NCI-H2171 treated with DMSO at 0.1 percent for 48 hours (cell line): ENCODE results near the gene SDK1.

Experiments
- DNase-seq: peaks from one replicate; lab custom pipeline; 2025; lab: John Stamatoyannopoulos, UW

SDK1 gene

DNA sequence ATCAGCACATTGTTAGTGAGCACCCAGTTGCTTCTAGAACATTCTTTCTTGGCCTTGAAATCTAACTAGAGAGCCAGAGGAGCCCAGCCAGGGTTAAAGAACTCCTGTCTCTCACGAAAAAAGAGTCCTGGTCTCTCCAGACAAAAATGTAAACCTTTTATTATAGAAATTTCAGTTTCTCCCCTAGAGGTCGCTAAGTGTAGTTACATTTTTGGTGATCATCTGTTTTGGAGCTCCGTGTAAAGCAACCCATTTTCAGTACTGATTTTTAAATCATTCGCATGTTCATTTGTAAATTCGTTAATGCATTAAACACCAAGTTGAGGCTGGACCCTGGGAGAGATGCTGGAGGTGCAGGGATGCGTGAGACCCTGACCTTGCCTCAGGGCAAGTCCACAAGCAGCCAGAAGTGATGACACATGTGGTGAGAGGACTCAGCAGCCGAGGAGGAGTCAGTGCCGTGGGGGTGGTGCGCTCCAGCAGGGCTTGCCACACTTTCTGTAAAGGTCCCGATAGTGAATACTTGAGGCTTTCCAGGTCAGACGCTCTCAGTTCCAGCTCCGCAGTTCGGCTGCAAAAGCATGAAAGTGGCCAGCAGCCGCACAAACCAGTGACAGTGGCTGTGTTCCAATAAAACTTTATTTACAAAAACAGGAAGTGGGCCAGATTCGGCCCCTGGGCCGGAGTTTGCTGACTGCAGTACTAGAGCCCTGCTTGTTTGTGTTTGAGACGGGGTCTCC, 802.5 kb downstream of the SDK1 start:
- peak; percentile 8 for DNase-seq

DNA sequence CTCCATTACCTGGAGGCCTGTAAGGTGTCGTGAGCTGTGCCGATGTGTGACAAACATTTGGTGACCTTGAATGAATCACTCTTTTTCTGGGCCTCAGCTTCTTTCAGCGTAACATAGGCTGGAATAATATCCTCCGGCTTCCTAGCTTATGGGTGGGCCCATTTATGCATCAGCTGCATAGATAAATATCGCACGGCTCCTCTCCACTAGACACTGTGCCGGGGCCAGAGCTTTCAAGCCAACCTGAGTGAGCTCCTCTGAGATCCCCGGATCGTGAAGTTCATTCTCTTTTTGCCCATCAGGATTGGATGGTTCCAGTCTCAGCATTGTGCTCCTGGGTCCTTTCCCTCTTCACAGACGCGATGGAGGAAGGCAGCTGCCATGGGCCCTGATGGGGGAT, 806.8 kb downstream of the SDK1 start:
- DNase-seq = no peak

DNA sequence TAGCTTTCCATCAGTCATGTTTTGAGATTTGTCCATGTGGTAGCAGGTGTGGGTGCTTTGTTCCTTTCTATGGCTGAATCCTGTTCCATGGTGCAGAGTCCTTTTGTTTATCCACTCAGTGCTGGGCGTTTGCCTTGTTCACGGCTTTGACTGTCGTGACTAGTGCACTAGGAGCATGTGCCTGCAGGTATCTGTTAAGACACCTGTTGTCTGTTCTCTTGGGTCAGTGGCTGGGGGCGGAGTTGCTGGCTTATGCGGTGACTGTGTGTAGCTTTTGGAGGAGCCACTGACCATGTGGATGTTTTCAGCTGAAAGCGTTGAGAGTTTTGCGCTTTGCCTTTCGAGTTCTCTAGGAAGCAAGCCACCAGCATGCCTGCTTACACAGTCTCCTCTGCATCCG, 807.9 kb downstream of the SDK1 start:
- DNase-seq = no peak

DNA sequence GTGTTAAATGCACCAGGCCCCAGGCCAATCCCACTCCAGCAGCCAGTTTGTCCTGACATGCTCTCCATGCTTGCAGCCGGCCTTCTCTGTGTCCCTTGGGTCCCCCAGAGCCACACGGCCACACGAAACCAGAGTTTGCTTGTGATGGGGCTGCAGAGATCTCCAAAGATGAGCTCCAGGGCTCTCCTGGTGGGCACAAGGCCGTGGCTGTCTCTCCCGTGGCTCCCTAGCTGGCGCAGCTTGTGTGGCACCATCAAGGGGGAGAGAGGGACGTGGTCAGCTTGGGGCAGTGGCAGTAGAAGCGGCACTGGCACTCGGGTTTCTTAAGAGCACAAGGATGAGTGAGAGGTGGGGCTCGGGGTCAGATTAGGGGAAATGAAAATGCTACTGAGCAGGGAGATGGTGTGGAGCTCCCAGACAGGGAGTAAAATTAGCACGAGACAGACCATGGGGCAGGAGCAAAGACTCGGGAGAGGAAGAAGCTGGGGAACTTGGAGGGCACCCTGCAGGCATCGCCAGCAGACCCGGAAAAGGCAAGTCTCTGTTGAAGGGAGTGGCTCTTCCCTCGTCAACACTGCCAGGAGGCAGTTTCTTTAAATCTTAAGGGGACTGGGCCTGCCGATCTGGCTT, 808.5 kb downstream of the SDK1 start:
- DNase-seq = no peak

DNA sequence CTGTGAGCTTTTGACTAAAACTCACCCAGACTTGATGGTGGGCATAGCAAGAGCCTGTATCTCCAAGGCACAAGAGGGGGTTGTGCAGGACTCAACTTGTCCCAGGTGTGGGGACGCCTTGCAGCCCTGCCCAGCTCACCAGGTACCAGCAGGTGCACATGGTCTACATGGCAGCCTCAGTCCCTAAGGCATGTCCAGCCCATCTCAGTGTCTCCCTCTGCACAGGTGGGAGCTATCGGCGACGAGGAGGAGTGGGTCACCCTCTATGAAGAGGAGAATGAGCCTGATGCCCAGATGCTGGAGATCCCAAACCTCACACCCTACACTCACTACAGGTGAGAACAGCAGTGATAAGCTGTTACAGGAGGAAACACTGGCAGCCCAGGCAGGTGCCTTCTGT, 809.4 kb downstream of the SDK1 start:
- no peak for DNase-seq

DNA sequence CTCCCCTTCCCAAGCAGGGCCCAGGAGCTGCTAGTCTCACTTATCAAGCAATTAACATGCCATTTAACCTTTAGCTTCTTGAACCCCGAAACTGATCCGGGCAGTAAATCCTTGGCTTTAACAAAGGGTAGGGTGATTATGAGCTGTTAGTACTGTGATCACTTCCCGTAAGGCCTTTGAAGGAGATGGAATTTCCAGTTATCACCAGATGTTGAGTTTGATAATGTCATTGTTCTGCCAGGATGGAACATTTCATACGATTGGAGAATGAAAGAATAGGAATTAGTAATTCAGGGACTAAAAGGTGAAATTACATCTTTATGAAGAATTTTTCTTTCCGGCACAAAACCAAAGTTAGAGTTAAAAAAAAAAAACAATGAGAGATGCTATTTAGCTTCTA, 810.1 kb downstream of the SDK1 start:
- DNase-seq = no peak

DNA sequence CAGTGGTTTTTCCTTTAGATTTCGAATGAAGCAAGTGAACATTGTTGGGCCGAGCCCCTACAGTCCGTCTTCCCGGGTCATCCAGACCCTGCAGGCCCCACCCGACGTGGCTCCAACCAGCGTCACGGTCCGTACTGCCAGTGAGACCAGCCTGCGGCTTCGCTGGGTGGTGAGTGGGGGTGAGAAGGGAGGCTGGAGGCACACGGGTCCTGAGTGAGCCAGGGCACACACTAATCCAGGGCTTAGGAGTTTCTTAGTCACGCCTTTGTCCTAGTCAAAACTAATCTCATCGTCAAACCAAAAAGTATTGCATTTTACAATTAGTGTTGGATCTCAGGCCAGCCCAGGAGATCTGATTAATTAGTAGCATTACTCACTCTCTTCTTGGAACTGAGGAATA, 812.2 kb downstream of the SDK1 start:
- DNase-seq = no peak

DNA sequence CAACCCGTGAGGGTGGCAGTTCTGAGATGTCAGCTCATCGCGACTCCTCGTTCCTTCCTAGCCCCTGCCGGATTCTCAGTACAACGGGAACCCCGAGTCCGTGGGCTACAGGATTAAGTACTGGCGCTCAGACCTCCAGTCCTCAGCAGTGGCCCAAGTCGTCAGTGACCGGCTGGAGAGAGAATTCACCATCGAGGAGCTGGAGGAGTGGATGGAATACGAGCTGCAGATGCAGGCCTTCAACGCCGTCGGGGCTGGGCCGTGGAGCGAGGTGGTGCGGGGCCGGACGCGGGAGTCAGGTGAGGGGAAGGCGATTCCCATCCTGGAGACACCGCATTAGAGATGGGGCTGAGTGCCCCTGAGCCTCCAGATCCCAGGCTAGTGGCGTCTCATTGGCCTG, 812.9 kb downstream of the SDK1 start:
- no peak for DNase-seq

DNA sequence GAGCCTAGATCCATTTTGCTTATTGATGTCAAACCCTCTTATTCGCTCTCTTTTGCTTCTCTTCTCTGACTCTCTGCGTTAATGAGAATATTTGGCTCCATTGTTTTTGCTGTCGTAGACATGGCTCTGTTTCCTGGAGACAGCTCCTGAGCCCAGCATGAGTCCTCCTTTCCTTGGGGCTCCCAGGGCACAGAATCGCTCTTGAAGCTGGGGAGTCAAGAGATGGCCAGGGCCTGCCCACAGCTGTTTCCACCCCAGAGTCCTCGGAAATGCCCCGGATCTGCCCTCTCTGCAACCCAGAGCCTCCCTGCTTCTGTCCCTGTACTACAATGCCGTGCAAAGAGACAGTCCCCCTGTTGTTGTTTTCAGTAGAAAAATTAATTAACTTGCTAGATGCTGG, 814.4 kb downstream of the SDK1 start:
- DNase-seq = no peak

DNA sequence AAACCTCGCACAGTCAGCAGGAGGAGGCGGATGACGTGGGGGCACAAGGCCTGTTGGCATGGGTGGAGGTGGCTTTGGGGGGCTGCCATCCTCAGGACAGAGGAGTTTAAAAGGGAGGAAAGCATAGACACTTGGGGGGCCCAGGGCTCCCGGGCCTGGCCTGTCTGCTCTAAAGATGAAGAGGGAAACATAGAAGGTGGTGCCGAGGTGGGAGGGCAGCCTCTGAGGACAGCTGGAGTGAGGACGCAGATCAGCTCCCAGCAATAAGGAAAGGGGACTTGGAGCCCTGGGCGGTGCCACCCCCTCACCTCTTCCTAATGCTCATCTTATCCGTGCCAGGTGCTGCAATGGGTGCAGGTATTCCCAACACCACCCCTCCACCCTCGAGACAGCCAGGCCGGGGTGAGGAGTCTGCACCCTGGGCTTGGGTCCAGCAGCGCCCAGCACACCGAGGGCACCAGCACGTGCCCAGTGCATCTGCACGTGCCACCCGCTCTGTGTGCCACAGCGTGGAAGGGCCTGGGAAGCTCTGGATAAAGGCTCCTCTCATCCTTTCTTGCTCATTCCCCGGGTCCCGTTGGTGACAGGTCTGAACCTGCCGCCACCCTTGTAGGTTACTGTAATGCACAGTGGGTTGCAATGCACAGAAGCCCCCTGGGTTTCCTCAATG, 815.0 kb downstream of the SDK1 start:
- DNase-seq = no peak

DNA sequence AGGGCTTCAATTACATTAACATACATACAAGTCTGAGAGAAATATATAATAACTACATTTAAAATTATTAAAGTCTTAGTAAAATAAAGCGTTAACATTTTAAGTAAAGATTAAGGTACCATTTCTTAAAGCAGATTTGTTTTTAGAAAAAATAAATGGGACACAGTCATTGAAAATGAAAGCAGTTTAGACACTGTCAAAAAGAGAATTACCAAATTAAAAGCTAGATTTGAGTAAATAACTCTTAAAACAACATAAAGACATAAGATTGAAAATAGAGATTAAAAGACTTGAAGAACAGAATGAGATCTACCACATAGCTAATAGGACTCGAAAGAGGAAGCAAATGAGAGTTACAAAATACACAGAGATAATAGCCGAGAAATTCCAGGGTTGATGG, 818.8 kb downstream of the SDK1 start:
- DNase-seq = no peak

DNA sequence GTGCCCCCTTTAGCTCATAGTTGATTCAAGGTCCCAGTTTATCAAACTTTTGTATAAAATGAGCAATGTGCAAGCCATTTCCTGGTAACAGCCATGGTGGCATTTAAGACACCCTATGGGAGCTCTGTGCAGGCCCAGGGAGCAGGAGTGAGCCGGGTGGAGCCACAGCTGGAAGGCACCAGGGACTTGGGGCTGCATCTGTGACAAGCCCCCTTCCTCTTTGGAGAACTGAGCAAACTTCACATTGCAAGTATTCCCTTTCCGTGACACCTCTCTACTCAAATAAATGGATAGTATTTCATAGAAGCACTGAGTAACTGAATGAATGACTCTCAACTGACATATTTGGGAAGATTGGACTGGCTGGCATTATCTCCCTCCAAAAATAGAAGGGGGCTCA, 822.3 kb downstream of the SDK1 start:
- no peak for DNase-seq

DNA sequence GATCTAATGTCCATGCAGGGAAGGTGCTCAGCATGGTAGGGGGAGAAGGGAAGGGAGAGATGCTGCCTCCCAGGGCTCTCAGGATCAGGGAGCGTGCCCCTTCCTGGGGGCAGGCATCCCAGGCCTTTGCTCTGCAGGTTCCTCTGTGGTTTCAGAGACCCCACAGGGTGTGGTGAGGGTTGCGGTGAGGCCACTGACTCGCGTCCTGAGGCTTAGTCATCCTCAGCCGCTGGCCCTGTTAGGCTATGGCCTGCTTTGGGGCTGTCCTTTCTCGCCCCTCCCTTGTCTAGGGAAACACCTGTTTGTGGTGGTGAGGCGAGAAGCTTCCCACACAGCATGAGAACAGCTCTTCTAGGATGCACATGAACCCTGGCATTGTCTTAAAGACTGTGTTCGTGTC, 822.8 kb downstream of the SDK1 start:
- no peak for DNase-seq

DNA sequence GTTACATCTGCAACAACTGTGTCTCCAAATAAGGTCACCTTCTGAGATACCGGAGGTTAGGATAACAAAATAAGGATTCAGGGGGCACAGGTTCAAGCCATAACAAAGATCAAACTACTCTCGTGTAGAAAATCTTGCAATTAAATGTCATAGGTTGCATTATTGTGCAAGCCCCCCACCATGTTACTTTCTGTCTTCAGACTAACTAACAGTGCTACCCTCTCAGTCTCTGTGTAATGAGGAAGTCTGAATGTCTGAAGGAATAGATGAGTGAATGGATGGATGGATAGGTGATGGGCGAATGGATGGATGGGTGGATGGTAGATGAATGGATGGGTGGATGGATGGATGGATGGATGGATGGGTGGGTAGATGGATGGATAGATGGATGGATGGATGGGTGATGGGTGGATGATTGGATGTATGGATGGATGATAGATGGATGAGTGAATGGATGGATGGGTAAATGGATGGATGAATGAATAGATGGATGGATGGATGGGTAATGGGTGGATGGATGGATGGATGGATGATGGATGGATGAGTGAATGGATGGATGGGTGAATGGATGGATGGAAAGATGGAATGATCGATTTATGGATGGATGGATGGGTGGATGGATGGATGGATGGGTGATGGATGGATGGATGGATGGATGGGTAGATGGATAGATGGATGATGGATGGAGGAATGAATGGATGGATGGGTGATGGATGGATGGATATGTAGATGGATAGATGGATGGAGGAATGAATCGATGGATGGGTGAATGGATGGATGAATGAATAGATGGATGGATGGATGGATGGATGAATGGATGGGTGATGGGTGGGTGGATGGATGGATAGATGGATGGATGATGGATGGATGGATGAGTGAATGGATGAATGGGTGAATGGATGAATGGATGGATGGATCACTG, 823.8 kb downstream of the SDK1 start:
- no peak for DNase-seq

DNA sequence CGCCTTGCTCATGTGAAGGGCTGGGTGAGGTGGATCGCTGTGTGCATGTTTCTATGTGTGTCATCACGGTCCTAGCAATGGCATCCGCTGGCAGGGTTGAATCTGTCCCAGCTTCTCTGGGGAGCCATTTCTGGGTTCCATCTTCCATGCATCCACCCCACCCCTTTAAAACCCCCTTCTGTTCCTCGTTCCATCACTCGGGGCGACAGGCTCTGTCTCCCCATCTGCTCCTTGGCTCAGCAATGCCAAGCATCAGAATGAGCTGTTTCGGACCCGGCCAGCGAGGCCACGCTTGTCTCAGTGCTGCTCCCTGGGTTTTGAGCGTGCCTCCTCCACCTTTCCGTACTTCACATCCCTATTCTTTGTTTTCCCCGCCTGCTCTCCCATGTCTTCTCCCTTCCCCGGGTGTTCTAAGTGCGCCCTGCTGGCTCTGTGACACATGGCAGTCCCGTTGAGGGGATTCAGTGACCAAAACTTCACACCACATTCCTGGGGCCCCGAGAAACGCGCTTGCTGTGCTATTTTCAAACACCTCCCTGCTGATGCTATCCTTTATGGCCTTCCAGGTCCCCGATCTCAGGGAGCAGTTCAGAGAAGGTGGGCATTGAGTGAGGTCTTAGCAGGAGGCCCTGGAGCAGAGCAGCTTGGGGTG, 827.0 kb downstream of the SDK1 start:
- no peak for DNase-seq

DNA sequence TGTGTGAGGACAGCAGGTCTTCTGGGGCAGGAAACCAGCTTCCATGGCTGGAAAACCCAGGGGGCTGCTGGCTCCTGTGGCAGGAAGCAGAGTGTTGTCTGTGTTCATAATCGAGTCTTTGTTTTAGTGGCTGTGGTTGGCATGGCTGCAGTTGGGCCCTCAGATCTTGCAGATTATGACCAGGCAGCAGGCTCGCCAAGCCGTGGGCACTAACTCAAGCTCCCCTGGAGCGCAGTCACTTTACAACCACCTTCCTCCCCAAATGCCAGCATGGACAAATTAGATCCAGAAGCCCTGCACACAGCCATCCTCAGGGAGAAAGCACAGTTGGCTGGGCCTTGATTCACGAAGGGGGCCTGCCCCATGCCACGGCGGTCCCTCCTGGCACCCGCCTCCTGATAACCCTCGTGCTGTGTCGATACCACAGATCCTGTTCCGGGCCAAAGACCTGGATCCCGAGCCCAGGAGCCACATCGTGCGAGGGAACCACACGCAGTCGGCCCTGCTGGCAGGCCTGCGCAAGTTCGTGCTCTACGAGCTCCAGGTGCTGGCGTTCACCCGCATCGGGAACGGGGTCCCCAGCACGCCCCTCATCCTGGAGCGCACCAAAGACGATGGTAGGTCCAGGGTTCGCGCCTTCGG, 828.5 kb downstream of the SDK1 start:
- no peak for DNase-seq

DNA sequence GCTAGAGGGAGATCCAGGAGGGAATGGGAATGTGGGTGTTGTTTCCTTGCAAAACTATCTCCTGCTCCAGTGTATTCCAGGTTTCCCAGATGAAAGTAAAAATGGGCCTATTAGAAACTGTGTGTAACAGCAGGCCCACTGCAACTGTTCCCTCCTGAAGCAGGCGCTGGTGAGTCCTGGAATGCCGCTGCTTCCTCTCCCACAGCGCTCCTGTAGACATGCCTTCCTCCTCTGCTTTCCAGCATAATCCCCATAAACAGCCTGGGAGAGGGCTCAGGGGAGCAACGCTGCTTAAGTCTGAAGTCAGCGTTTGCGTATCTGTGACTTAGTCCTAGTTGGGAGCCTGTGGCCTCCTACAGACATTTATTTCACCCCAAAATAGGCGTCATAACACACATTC, 830.0 kb downstream of the SDK1 start:
- no peak for DNase-seq

DNA sequence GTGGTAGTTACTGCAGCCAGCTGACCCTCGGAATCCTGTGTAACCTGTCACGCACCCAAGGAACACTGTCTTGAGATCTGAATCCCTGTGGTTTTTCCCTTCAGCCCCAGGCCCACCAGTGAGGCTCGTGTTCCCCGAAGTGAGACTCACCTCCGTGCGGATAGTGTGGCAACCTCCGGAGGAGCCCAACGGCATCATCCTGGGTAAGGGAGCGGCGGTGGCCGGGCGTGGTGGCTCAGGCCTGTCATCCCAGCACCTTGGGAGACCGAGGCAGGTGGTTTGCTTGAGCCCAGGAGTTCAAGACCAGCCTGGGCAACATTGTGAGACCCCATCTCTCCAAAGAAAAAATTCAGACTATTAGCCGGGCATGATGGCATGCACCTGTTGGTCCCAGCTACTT, 831.2 kb downstream of the SDK1 start:
- DNase-seq = no peak

DNA sequence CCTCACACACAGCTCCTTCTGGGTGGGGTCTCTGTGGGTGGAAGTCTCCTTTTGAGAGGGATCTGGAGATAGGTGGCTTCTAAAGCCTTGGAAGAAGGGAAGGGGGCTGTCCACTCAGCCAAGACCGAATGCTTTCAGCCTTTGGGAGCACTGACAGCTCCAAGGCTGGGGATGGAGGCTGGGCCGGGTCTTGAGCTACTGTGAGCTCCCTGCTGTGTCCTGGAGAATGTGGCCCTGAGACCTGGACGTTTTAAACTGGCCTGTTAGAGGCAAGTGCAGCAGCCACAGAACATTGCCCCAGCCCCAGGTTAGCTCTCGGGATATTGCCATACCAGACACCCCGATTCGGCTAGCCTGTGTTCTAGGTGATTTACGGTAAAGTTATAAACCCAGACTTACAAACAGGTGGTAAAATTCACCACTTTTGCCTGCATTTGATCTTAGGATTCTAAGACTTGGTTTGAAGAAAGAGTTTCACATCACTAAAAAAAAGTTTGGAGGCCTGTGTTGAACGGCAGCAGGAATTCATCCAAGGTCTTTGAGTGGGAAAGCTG, 832.5 kb downstream of the SDK1 start:
- no peak for DNase-seq

DNA sequence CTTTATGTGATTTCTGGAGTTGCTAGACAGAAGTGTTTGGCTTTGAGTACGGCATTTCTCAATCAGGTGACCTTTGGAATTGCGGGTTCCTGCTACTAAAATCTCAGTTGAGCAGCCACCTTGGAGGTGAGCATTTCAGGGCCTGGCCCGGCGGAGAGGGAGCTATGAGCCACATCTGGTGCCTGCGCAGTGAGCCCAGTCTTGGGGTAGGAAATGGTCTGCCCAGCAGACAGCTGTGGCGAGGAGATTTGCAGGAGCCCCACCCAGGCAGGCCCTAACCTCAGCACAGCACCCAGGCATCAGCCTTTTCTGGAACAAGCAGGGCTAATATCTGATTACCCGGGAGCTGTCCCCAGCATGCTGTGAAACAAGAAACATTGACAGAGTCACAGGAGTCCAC, 833.2 kb downstream of the SDK1 start:
- no peak for DNase-seq

DNA sequence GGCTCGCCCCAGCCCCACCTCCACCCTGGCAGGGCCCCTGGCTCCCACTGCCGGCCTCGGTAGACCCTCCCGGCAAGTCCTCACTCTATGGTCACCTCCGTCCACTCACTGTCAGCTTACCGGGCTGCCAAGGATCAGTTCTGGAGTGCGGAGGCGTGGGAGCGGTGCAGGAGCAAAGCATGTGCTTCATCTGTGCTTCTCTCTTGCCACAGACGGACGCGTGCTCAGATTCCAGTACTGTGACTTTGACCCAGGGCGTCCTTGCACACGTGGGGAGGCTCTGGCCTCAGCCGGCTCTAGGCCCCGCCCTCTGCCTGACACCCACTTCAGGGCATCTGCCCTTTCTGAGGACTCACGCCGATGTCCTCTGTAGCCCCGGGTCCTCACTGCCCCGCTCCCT, 833.6 kb downstream of the SDK1 start:
- DNase-seq = no peak
